Retinal pigment epithelial cell (primary cell): ENCODE measurements around the gene CTSL.
"Not testable (repeated sequence)": the region's sequence is repeated elsewhere in the genome, so short reads cannot be mapped to it uniquely, and the experiment has no call there.

Source experiments
- DNase-seq: peaks from one replicate; pipeline ENCODE4 v3.0.0-alpha.2; 2010; ENCODE audit warnings: low read depth
- H3K4me3 ChIP-seq: 2 replicates; pipeline ENCODE4 v1.5.1; 2011; ENCODE audit warnings: mild to moderate bottlenecking, low read length, control low read depth, moderate library complexity
- CTCF ChIP-seq: conservative IDR thresholded peaks from 2 replicates; pipeline ENCODE4 v1.5.1; 2011; ENCODE audit warnings: low read depth, low read length, control low read depth, inconsistent platforms

Gene CTSL

DNA sequence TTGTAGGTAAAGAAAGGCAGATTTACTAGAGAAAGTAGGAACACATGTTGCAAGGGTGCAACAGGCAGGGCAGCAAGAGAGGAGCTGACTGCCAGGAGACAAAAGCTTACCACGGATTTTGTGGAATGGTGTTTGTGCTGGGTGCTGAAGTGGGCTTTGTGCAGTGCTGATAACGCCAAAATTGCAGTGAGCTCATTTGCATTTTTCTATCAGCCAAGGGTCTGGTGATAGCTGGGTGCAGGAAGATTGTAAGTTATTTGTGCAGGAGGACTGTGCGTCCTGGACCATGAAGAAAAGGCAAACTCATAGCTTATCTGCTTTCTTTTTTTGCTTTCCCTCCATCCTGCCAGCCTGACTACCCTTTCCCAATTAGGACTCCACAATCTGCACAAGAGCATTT lies 13.6 kb downstream of the CTSL start:
- no peak overlapping the region for H3K4me3 ChIP-seq
- TF ChIP-seq CTCF: no peak
- no peak for DNase-seq

DNA sequence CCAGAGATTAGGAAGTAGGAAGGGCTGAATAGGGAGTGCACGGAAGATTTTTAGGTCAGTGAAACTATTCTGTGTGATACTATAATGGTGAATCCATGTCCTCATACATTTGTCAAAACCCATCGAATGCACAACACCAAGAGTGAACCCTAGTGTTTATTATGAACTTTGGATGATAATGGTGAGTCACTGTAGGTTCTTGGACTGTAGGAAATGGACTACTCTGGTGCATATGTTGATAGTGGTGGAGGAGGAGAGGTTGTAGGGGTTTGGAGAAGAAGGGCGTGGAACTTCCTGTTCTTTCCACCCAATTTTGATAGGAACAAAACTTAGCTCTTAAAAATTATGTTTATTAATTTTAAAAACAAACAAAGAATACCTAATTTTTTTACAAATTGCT lies 14.3 kb downstream of the CTSL start:
- no peak overlapping the region for H3K4me3 ChIP-seq
- no peak for TF ChIP-seq CTCF
- no peak for DNase-seq

GRCh38 chr9:87741326-87741725 lies 15.4 kb downstream of the CTSL start:
- no peak for DNase-seq
- TF ChIP-seq CTCF: no peak

DNA sequence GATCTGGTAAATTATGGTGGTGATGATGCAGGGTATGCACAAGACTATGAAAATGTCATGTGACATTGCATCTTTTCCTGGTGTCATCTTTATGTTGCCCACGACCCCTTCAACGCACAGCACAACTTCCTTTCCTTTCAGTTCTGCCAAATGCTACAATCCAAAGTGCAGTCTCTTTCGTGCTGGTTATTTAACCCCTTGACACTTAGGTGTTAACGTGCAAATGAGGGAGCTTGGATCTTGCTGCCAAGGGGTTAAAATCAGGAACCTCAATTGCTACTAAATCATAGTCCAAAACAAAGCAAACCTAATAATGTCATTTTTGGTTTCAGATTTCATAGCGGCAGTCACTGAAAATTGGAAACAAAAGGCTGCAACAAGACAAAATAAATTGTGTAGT lies 16.0 kb downstream of the CTSL start:
- H3K4me3 ChIP-seq: no peak overlapping the region
- DNase-seq: no peak
- TF ChIP-seq CTCF: no peak

More at GRCh38 chr9:87741326-87741725, 15.4 kb downstream of the CTSL start:
- H3K4me3 ChIP-seq: no peak overlapping the region

DNA sequence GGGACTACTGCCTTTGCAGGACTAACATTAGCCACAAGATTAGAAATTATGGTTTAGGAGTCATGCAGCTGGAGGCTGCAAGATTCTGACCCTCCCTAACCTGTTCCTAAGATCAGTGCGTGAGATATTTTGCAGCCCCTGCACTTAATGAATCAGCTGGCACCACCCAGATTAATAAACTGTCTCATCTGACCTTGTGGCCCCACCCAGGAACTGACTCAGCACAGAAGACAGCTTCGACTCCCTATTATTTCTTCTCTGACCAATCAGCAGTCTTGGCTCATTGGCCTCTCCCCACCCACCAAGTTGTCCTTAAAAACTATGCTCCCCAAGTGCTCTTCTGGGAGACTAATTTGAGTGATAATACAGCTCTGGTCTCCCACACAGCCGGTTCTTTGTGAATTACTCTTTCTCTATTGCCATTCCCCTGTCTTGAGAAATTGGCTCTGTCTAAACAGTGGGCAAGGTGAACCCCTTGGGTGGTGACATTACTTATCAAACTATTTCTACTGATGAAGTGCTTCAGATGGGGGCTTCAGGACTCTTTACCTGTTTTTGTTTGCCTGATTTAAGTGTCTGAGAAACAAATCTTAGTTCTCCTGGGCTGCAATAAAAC lies 17.0 kb downstream of the CTSL start:
- DNase-seq: no peak
- no peak overlapping the region for H3K4me3 ChIP-seq
- TF ChIP-seq CTCF: no peak

DNA sequence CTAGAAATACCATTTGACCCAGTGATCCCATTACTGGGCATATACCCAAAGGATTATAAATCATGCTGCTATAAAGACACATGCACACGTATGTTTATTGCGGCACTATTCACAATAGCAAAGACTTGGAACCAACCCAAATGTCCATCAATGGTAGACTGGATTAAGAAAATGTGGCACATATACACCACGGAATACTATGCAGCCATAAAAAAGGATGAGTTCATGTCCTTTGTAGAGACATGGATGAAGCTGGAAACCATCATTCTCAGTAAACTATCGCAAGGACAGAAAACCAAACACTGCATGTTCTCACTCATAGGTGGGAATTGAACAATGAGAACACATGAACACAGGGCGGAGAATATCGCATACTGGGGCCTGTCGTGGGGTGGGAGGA lies 18.3 kb downstream of the CTSL start:
- not testable (repeated sequence) for H3K4me3 ChIP-seq, DNase-seq

GRCh38 chr9:87746186-87746585 lies 20.3 kb downstream of the CTSL start:
- no peak for TF ChIP-seq CTCF
- no peak for DNase-seq
- no peak overlapping the region for H3K4me3 ChIP-seq

DNA sequence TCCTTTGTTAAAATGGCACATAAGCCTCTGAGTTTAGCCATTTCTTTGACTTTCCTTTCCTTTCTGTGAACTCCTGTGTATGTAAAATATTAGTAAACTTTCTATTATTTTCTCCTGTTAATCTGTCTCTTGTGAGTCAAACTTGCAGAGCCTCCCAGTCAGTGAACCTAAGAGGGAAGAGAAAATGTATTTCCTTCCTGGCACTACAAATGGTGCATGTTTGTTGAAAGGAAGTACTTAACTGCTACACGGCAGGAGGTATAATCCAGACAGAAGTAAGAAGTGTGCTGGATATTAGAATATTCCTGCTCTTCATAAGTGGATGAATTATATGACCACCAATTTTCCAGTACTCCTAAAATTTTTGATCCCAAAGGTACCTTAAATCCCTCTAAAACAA lies 23.0 kb downstream of the CTSL start:
- H3K4me3 ChIP-seq: no peak overlapping the region
- TF ChIP-seq CTCF: no peak
- no peak for DNase-seq
